ENCODE results near the gene KDM2B. TPM values are rescaled to one million over a fixed set of nuclear protein-coding genes. Genes with fewer than 3 reads are reported as not detected.

The KDM2B gene
- polyA plus RNA-seq, 1 of the 3 experiments (the other 2 are of a cell fraction) = 11.5 TPM

- DNase-seq = no peak
Measured at GRCh38 chr12:121448771-121449315, 132.0 kb downstream of the KDM2B start.

GRCh38 chr12:121446750-121447149, 134.1 kb downstream of the KDM2B start:
- Histone ChIP-seq H3K9me2 (no peaks in the 10 kb centered on the region), H3F3A (replicated peaks; ENCODE audit: insufficient read depth) (peaks cover 7% of the 10 kb centered on the region), H3K27me3 (ENCODE audit: insufficient read depth) (no peaks in the 10 kb centered on the region), H3K36me3 (replicated peaks in 1 of 2; ENCODE audit: control insufficient read depth in 1 of 2, insufficient read depth in 2 of 2, low read length in 1 of 2) (peaks cover 10 to 12% of the 10 kb centered on the region in 2 experiments), H3K79me2 (ENCODE audit: insufficient read depth) (peaks cover 22% of the 10 kb centered on the region), H3K9ac (no peak overlapping the region), H3K4me3 (ENCODE audit: low read depth in 2 of 2, low read length in 1 of 2) (no peak overlapping the region), H2AFZ (ENCODE audit: low read depth) (no peak overlapping the region), H3K4me2 (no peak overlapping the region), H3K4me1 (ENCODE audit: control insufficient read depth in 1 of 2, insufficient read depth in 2 of 2, low read depth in 1 of 2, low read length in 1 of 2) (peaks cover 0 to 5% of the 10 kb centered on the region in 2 experiments; a peak in 1 of 4 replicates), H4K20me1 (ENCODE audit: insufficient read depth) (no peaks in the 10 kb centered on the region), H3K27ac (ENCODE audit: low read depth in 2 of 2, low read length in 1 of 2) (no peak overlapping the region), H3K9me3 (no peaks in the 10 kb centered on the region)
- 90% methylated on average over 3 of the region's 3 CpGs for WGBS (ENCODE audit: low lambda C conversion rate)
- no peak for DNase-seq
- no peak for TF ChIP-seq JUND (IDR thresholded peaks at IDR 0.05)
- no peak for TF ChIP-seq REST (IDR thresholded peaks at IDR 0.05; ENCODE audit: low read depth, low read length)
- TF ChIP-seq GABPA (IDR thresholded peaks at IDR 0.05; ENCODE audit: low read depth) = no peak
- TF ChIP-seq CHD2 (IDR thresholded peaks at IDR 0.05; ENCODE audit: low read length, partially characterized antibody) = no peak
- TF ChIP-seq RCOR1 (IDR thresholded peaks at IDR 0.05; ENCODE audit: low read length) = no peak
- no peak for TF ChIP-seq FOXM1 (IDR thresholded peaks at IDR 0.05; ENCODE audit: low read depth)
- TF ChIP-seq GATA2 (CRISPR knock-in tag; IDR thresholded peaks at IDR 0.05) = no peak
- TF ChIP-seq SMC3 (IDR thresholded peaks at IDR 0.05; ENCODE audit: low read depth, low read length) = no peak
- TF ChIP-seq USF1 (IDR thresholded peaks at IDR 0.05; ENCODE audit: borderline replicate concordance, low read depth) = no peak
- TF ChIP-seq ZBTB33 (IDR thresholded peaks at IDR 0.05; ENCODE audit: borderline replicate concordance, low read depth) = no peak
- no peak for TF ChIP-seq USF2 (IDR thresholded peaks at IDR 0.05; ENCODE audit: borderline replicate concordance, low read depth, low read length)
- CTCF ChIA-PET = interaction anchor here (0.9 to 6.9 kb wide), 5 partner anchors 8 to 115 kb away, joined by 3 to 192 read pairs (median 5); no protein-coding TSS in a partner anchor
- POLR2A ChIA-PET = no interaction called here

More at GRCh38 chr12:121448771-121449315, 132.0 kb downstream of the KDM2B start:
- no peak overlapping the region for H2AFZ ChIP-seq (ENCODE audit: low read depth)
- no peak overlapping the region for H3K9ac ChIP-seq
- H3K4me2 ChIP-seq = no peak overlapping the region
- H3K9me2 ChIP-seq = no peaks in the 10 kb centered on the region
- peaks cover 22% of the 10 kb centered on the region for H3K79me2 ChIP-seq (ENCODE audit: insufficient read depth)
- peaks cover 4 to 15% of the 10 kb centered on the region in 2 experiments for H3K36me3 ChIP-seq (replicated peaks in 1 of 2; ENCODE audit: control insufficient read depth in 1 of 2, insufficient read depth in 2 of 2, low read length in 1 of 2)
- POLR2A ChIA-PET = no interaction called here
- WGBS (ENCODE audit: low lambda C conversion rate) = 85% methylated on average over 15 of the region's 16 CpGs
- TF ChIP-seq USF1 (IDR thresholded peaks at IDR 0.05; ENCODE audit: borderline replicate concordance, low read depth) (no peak), EZH2phosphoT487 (IDR thresholded peaks at IDR 0.05; ENCODE audit: borderline replicate concordance, low read depth) (no peak)
- CTCF ChIA-PET = interaction anchor here (0.9 to 2.5 kb wide), 5 partner anchors 8 to 345 kb away, joined by 3 to 8 read pairs (median 4); partner anchors contain the start of gene RHOF
- no peaks in the 10 kb centered on the region for H3K9me3 ChIP-seq
- H3K4me3 ChIP-seq (ENCODE audit: low read depth in 2 of 2, low read length in 1 of 2) = no peak overlapping the region
- H3K27ac ChIP-seq (ENCODE audit: low read depth in 2 of 2, low read length in 1 of 2) = no peak overlapping the region
- H4K20me1 ChIP-seq (ENCODE audit: insufficient read depth) = no peaks in the 10 kb centered on the region
- peaks cover 0 to 3% of the 10 kb centered on the region in 2 experiments; a peak in 1 of 4 replicates for H3K4me1 ChIP-seq (ENCODE audit: control insufficient read depth in 1 of 2, insufficient read depth in 2 of 2, low read depth in 1 of 2, low read length in 1 of 2)
- H3F3A ChIP-seq (replicated peaks; ENCODE audit: insufficient read depth) = peaks cover 7% of the 10 kb centered on the region
- H3K27me3 ChIP-seq (ENCODE audit: insufficient read depth) = no peaks in the 10 kb centered on the region

All from SK-N-SH (cell line).